Measurements from ENCODE around the gene PAPPA2.

GRCh38 chr1:176785056-176785455 lies 322.1 kb downstream of the PAPPA2 start:
- no peak for TF ChIP-seq CTCF (conservative IDR thresholded peaks at IDR 0.05; ENCODE audit: low read depth, low read length)
- no peak for TF ChIP-seq EZH2 (IDR thresholded peaks at IDR 0.05; ENCODE audit: borderline replicate concordance, low read depth, low read length, poor library complexity, severe bottlenecking)
